ENCODE data around the gene SERINC4. TPM values are rescaled to one million over a fixed set of nuclear protein-coding genes. Genes with fewer than 3 reads are reported as not detected.
A peak's percentile ranks its signal among the peaks of the same experiment; 100 is the strongest.

Gene SERINC4
- total and polyA plus RNA-seq, 10 of the 15 experiments (the other 5 are each of a cell fraction or from before 2014, with no cell fraction given), result 0.06 to 0.96 (median 0.26) TPM; not detected in 1

- TF ChIP-seq MTA2 (IDR thresholded peaks at IDR 0.05; ENCODE audit: low read depth), result peak; percentile 96
- TF ChIP-seq NFXL1 (IDR thresholded peaks at IDR 0.05; ENCODE audit: borderline replicate concordance), result no peak
- TF ChIP-seq RELB (IDR thresholded peaks at IDR 0.05; ENCODE audit: low read depth), result peak; percentile 71; the same call in 1 of the 2 replicates
- no peak for TF ChIP-seq POLR2AphosphoS2 (IDR thresholded peaks at IDR 0.05; ENCODE audit: low read depth, low read length)
- TF ChIP-seq FOXK2 (IDR thresholded peaks at IDR 0.05), result no peak
- TF ChIP-seq SIN3A (IDR thresholded peaks at IDR 0.05; ENCODE audit: low read depth, low read length), result no peak
- TF ChIP-seq GATAD2B (conservative IDR thresholded peaks at IDR 0.05; ENCODE audit: low read depth), result peak; percentile 81
- TF ChIP-seq BRCA1 (IDR thresholded peaks at IDR 0.05; ENCODE audit: low read depth, low read length), result no peak
- peak; percentile 69; the same call in 1 of the 2 replicates for TF ChIP-seq BACH1 (IDR thresholded peaks at IDR 0.05; ENCODE audit: borderline replicate concordance)
- no peak for TF ChIP-seq CHD2 (IDR thresholded peaks at IDR 0.05; ENCODE audit: borderline replicate concordance, low read depth, low read length)
- TF ChIP-seq ZNF592 (IDR thresholded peaks at IDR 0.05), result no peak
- TF ChIP-seq RCOR1 (conservative IDR thresholded peaks at IDR 0.05; ENCODE audit: low read depth, low read length), result no peak
- peak; percentile 66; the same call in 1 of the 2 replicates for TF ChIP-seq CREB1 (IDR thresholded peaks at IDR 0.05; ENCODE audit: low read depth)
- TF ChIP-seq ELK1 (IDR thresholded peaks at IDR 0.05; ENCODE audit: low read depth, low read length), result no peak
- no peak for TF ChIP-seq SP1 (IDR thresholded peaks at IDR 0.05; ENCODE audit: low read depth, low read length)
- peak; percentile 83 for TF ChIP-seq ZSCAN29 (IDR thresholded peaks at IDR 0.05)
- no peak for TF ChIP-seq NR2C2 (IDR thresholded peaks at IDR 0.05; ENCODE audit: borderline replicate concordance, control insufficient read depth, insufficient read length, low read depth)
- peak; percentile 64; the same call in 1 of the 2 replicates for TF ChIP-seq MXI1 (IDR thresholded peaks at IDR 0.05; ENCODE audit: low read depth, low read length)
- peak; percentile 60 to 83; a peak in 2 of 4 replicates for TF ChIP-seq BHLHE40 (IDR thresholded peaks at IDR 0.05; ENCODE audit: borderline replicate concordance in 1 of 2, low read depth in 2 of 2, low read length in 1 of 2)
- no peak for TF ChIP-seq EZH2 (IDR thresholded peaks at IDR 0.05; ENCODE audit: borderline replicate concordance, control insufficient read depth, low read depth, low read length)
- no peak for TF ChIP-seq BCLAF1 (IDR thresholded peaks at IDR 0.05)
Measured at GRCh38 chr15:43777267-43777914, 22.6 kb downstream of the SERINC4 start (continued).
